ENCODE measurements around the gene PLPPR1. TPM values are rescaled to one million over a fixed set of nuclear protein-coding genes. Genes with fewer than 3 reads are reported as not detected.
"Not testable (repeated sequence)": the region's sequence is repeated elsewhere in the genome, so short reads cannot be mapped to it uniquely, and the experiment has no call there.

The PLPPR1 gene
- total RNA-seq, 4 donors from 2014 or later: 0.54 TPM; not detected in 3

- H3K27ac ChIP-seq: no peak overlapping the region
- H3K27me3 ChIP-seq: no peaks in the 10 kb centered on the region
- DNase-seq: no peak
- TF ChIP-seq, protein P1, sequence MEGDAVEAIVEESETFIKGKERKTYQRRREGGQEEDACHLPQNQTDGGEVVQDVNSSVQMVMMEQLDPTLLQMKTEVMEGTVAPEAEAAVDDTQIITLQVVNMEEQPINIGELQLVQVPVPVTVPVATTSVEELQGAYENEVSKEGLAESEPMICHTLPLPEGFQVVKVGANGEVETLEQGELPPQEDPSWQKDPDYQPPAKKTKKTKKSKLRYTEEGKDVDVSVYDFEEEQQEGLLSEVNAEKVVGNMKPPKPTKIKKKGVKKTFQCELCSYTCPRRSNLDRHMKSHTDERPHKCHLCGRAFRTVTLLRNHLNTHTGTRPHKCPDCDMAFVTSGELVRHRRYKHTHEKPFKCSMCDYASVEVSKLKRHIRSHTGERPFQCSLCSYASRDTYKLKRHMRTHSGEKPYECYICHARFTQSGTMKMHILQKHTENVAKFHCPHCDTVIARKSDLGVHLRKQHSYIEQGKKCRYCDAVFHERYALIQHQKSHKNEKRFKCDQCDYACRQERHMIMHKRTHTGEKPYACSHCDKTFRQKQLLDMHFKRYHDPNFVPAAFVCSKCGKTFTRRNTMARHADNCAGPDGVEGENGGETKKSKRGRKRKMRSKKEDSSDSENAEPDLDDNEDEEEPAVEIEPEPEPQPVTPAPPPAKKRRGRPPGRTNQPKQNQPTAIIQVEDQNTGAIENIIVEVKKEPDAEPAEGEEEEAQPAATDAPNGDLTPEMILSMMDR (IDR thresholded peaks at IDR 0.05): no peak
- no peak for TF ChIP-seq POLR2A (IDR thresholded peaks at IDR 0.05)
- no peaks in the 10 kb centered on the region for H3K9me3 ChIP-seq
- no peak overlapping the region for H3K4me3 ChIP-seq
- no peaks in the 10 kb centered on the region for H3K36me3 ChIP-seq
- no peaks in the 10 kb centered on the region for H3K4me1 ChIP-seq
These were observed 241.2 kb downstream of the PLPPR1 start for GRCh38 chr9:101269591-101270283.

DNA sequence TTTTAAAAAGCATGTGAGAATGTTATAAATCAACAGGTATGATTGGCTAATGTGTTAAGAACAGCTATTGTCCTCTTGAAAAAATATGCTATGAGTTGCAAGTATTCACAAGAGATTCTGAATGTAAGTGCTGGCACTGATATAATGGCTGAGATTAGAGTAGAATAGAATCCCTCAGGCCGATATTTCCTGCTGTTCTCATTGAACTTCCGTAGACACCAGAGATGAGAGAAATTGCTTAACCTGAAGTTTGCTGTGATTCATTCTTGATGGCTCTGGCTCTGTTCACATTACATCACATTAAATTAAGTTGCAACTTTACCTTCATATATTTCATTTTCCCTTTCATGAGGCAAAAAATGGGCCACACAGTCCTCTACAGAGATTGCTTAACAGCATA, 241.8 kb downstream of the PLPPR1 start:
- Histone ChIP-seq H3K27ac (no peak overlapping the region), H3K9me3 (no peaks in the 10 kb centered on the region), H3K4me1 (no peaks in the 10 kb centered on the region), H3K27me3 (no peaks in the 10 kb centered on the region), H3K4me3 (no peak overlapping the region), H3K36me3 (no peaks in the 10 kb centered on the region)
- no peak for DNase-seq
- TF ChIP-seq, protein P1 (IDR thresholded peaks at IDR 0.05): no peak
- no peak for TF ChIP-seq POLR2A (IDR thresholded peaks at IDR 0.05)

- no peak for DNase-seq
- Histone ChIP-seq H3K36me3 (no peaks in the 10 kb centered on the region), H3K27ac (no peak overlapping the region), H3K9me3 (no peaks in the 10 kb centered on the region), H3K4me3 (no peak overlapping the region), H3K4me1 (no peaks in the 10 kb centered on the region), H3K27me3 (no peaks in the 10 kb centered on the region)
- TF ChIP-seq, protein P1 (IDR thresholded peaks at IDR 0.05): no peak
- no peak for TF ChIP-seq POLR2A (IDR thresholded peaks at IDR 0.05)
These were observed 242.6 kb downstream of the PLPPR1 start for GRCh38 chr9:101271102-101271501.

- H3K36me3 ChIP-seq: no peaks in the 10 kb centered on the region
- H3K27me3 ChIP-seq: no peaks in the 10 kb centered on the region
- no peak overlapping the region for H3K4me3 ChIP-seq
- no peaks in the 10 kb centered on the region for H3K4me1 ChIP-seq
- H3K27ac ChIP-seq: no peak overlapping the region
- no peak for DNase-seq
- H3K9me3 ChIP-seq: no peaks in the 10 kb centered on the region
- no peak for TF ChIP-seq POLR2A (IDR thresholded peaks at IDR 0.05)
- TF ChIP-seq, protein P1 (IDR thresholded peaks at IDR 0.05): no peak
These were observed 246.6 kb downstream of the PLPPR1 start for GRCh38 chr9:101274971-101275768.

DNA sequence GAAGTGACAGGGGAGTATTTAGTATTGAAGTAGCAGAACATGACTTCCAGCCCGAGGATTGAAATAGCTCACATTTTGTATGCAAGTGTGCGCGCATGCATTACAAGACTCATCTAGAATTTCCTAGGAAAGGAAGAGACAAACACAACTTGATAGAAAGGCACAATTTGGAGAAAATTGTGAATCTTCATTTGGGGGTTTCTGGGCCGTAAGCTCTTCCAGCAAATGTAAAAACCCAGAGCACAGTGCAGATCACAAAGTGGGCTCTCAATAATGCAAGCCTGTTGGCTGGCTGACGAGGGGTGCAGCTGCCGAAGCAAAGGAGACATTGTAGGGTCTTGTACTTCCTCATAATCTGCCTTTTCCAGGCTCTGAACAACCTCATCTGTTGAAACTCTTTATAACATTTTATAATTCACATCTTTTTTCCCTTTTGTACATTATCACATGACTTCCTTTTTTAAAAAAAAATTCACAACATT, 247.3 kb downstream of the PLPPR1 start:
- Histone ChIP-seq H3K9me3 (no peaks in the 10 kb centered on the region), H3K27ac (no peak overlapping the region), H3K27me3 (no peaks in the 10 kb centered on the region), H3K4me3 (no peak overlapping the region), H3K4me1 (no peaks in the 10 kb centered on the region), H3K36me3 (no peaks in the 10 kb centered on the region)
- DNase-seq: no peak
- TF ChIP-seq, protein P1 (IDR thresholded peaks at IDR 0.05): no peak
- TF ChIP-seq POLR2A (IDR thresholded peaks at IDR 0.05): no peak

- not testable (repeated sequence) for H3K4me3 ChIP-seq, H3K27me3 ChIP-seq, DNase-seq, H3K27ac ChIP-seq, H3K36me3 ChIP-seq, H3K4me1 ChIP-seq, H3K9me3 ChIP-seq
These were observed 262.5 kb downstream of the PLPPR1 start for GRCh38 chr9:101291043-101291442.

Data from Peyer's patch (tissue), 4 donors.